GM18507 (cell line): ENCODE measurements around the gene OR5T2.
"Not testable (repeated sequence)": the region's sequence is repeated elsewhere in the genome, so short reads cannot be mapped to it uniquely, and the experiment has no call there.

ENCODE experiments used
- DNase-seq: peaks from one replicate; pipeline ENCODE4 v3.0.0; 2011; ENCODE audit warnings: low read depth; ENCODE audit not compliant: insufficient read length; ENCODE audit errors: extremely low spot score
- FAIRE-seq: peaks from 2 replicates; lab custom pipeline; 2011; peaks lifted over from hg19 to GRCh38; lab: Jason Lieb, UNC

The OR5T2 gene

GRCh38 chr11:56234155-56234554, at the start of gene OR5T2:
TSS of gene OR5T2 (minus strand) at chr11:56234255. CDS start at chr11:56233062, 1,193 bp downstream.
- FAIRE-seq (no peak), DNase-seq (no peak)

- DNase-seq (no peak), FAIRE-seq (no peak)
Observed at GRCh38 chr11:56273854-56274253, 39.8 kb upstream of the OR5T2 start, which contains the start of gene OR5T1. TSS of gene OR5T1 (plus strand) at chr11:56274154. CDS start at chr11:56275639, 1,485 bp downstream.

- no peak for DNase-seq
- FAIRE-seq: no peak
Observed at GRCh38 chr11:56271092-56271491, 37.0 kb upstream of the OR5T2 start.

GRCh38 chr11:56251954-56252353, 17.9 kb upstream of the OR5T2 start, which contains the start of gene OR5T3:
TSS of gene OR5T3 (plus strand) at chr11:56252254. CDS start at chr11:56252254, 0 bp downstream.
- DNase-seq: no peak
- FAIRE-seq: no peak

- not testable (repeated sequence) for FAIRE-seq, DNase-seq
Observed at GRCh38 chr11:56219735-56220134, 14.3 kb downstream of the OR5T2 start.

- no peak for FAIRE-seq
- no peak for DNase-seq
Observed at GRCh38 chr11:56214537-56214936, 19.5 kb downstream of the OR5T2 start.

- DNase-seq: no peak
- no peak for FAIRE-seq
Observed at GRCh38 chr11:56207790-56208189, 26.3 kb downstream of the OR5T2 start.

- no peak for DNase-seq
- no peak for FAIRE-seq
Observed at GRCh38 chr11:56197367-56197766, 36.7 kb downstream of the OR5T2 start.

GRCh38 chr11:56196705-56197104, 37.4 kb downstream of the OR5T2 start:
- DNase-seq: no peak
- FAIRE-seq: no peak

GRCh38 chr11:56188602-56189001, 45.5 kb downstream of the OR5T2 start:
- FAIRE-seq (no peak), DNase-seq (no peak)

GRCh38 chr11:56183459-56183858, 50.6 kb downstream of the OR5T2 start:
- DNase-seq: no peak
- no peak for FAIRE-seq
